ENCODE data around the gene MAN1A1.

MAN1A1 gene

GRCh38 chr6:119348748-119349360, 707 bp downstream of the MAN1A1 start:
- no peak overlapping the region for H3K27ac ChIP-seq (ENCODE audit: low read depth, low read length)
- no peaks in the 10 kb centered on the region; the same call in 1 of the 2 replicates for H4K20me1 ChIP-seq (ENCODE audit: low read depth, low read length)
- peak overlapping the region; percentile 90 for H3K4me2 ChIP-seq (ENCODE audit: low read depth, low read length, poor library complexity, severe bottlenecking)
- peak overlapping the region; percentile 62 for H3K9ac ChIP-seq (ENCODE audit: low read length)
- H3F3A ChIP-seq (ENCODE audit: insufficient read depth): peaks cover 4% of the 10 kb centered on the region; the same call in 1 of the 2 replicates
- no peaks in the 10 kb centered on the region for H3K9me2 ChIP-seq (replicated peaks; ENCODE audit: insufficient read depth, low read length)
- H2AFZ ChIP-seq (ENCODE audit: low read depth, low read length, severe bottlenecking): peak overlapping the region; percentile 70
- H3K27me3 ChIP-seq (ENCODE audit: low read length): no peaks in the 10 kb centered on the region
- H3K4me3 ChIP-seq (ENCODE audit: insufficient read depth, low read length, poor library complexity, severe bottlenecking): peak overlapping the region; percentile 57
- no peaks in the 10 kb centered on the region for H3K9me3 ChIP-seq (ENCODE audit: insufficient read depth, low read length)
- TF ChIP-seq CTCF (IDR thresholded peaks at IDR 0.05; ENCODE audit: insufficient read depth, low read length, poor library complexity, severe bottlenecking) (no peak), EZH2phosphoT487 (conservative IDR thresholded peaks at IDR 0.05; ENCODE audit: low read length) (no peak)
- H3K36me3 ChIP-seq (ENCODE audit: low read length): no peaks in the 10 kb centered on the region
- H3K79me2 ChIP-seq (ENCODE audit: insufficient read depth, low read length): no peaks in the 10 kb centered on the region

GRCh38 chr6:119348096-119348747, 1.3 kb downstream of the MAN1A1 start:
- Histone ChIP-seq H3K27ac (ENCODE audit: low read depth, low read length) (no peak overlapping the region), H3K36me3 (ENCODE audit: low read length) (no peaks in the 10 kb centered on the region), H3K79me2 (ENCODE audit: insufficient read depth, low read length) (no peaks in the 10 kb centered on the region), H3K27me3 (ENCODE audit: low read length) (no peaks in the 10 kb centered on the region), H4K20me1 (ENCODE audit: low read depth, low read length) (no peaks in the 10 kb centered on the region; the same call in 1 of the 2 replicates), H3F3A (ENCODE audit: insufficient read depth) (peaks cover 4% of the 10 kb centered on the region; the same call in 1 of the 2 replicates), H3K9ac (ENCODE audit: low read length) (peak overlapping the region; percentile 62), H2AFZ (ENCODE audit: low read depth, low read length, severe bottlenecking) (peak overlapping the region; percentile 70), H3K4me2 (ENCODE audit: low read depth, low read length, poor library complexity, severe bottlenecking) (peak overlapping the region; percentile 90), H3K4me3 (ENCODE audit: insufficient read depth, low read length, poor library complexity, severe bottlenecking) (peak overlapping the region; percentile 57), H3K9me2 (replicated peaks; ENCODE audit: insufficient read depth, low read length) (no peaks in the 10 kb centered on the region), H3K9me3 (ENCODE audit: insufficient read depth, low read length) (no peaks in the 10 kb centered on the region)
- no peak for TF ChIP-seq CTCF (IDR thresholded peaks at IDR 0.05; ENCODE audit: insufficient read depth, low read length, poor library complexity, severe bottlenecking)
- no peak for TF ChIP-seq EZH2phosphoT487 (conservative IDR thresholded peaks at IDR 0.05; ENCODE audit: low read length)

- Histone ChIP-seq H3K9me2 (replicated peaks; ENCODE audit: insufficient read depth, low read length) (no peaks in the 10 kb centered on the region), H2AFZ (ENCODE audit: low read depth, low read length, severe bottlenecking) (peak overlapping the region; percentile 70), H3K9ac (ENCODE audit: low read length) (no peak overlapping the region), H4K20me1 (ENCODE audit: low read depth, low read length) (no peaks in the 10 kb centered on the region; the same call in 1 of the 2 replicates), H3K4me2 (ENCODE audit: low read depth, low read length, poor library complexity, severe bottlenecking) (peak overlapping the region; percentile 90), H3K27me3 (ENCODE audit: low read length) (no peaks in the 10 kb centered on the region), H3K79me2 (ENCODE audit: insufficient read depth, low read length) (no peaks in the 10 kb centered on the region), H3K4me3 (ENCODE audit: insufficient read depth, low read length, poor library complexity, severe bottlenecking) (no peak overlapping the region), H3F3A (ENCODE audit: insufficient read depth) (peaks cover 4% of the 10 kb centered on the region; the same call in 1 of the 2 replicates), H3K36me3 (ENCODE audit: low read length) (no peaks in the 10 kb centered on the region), H3K27ac (ENCODE audit: low read depth, low read length) (no peak overlapping the region), H3K9me3 (ENCODE audit: insufficient read depth, low read length) (no peaks in the 10 kb centered on the region)
- TF ChIP-seq CTCF (IDR thresholded peaks at IDR 0.05; ENCODE audit: insufficient read depth, low read length, poor library complexity, severe bottlenecking): no peak
- TF ChIP-seq EZH2phosphoT487 (conservative IDR thresholded peaks at IDR 0.05; ENCODE audit: low read length): no peak
Observed at GRCh38 chr6:119347466-119348095, 2.0 kb downstream of the MAN1A1 start.

Measured in SU-DHL-6 (cell line).